GM18519 (cell line): ENCODE data around the gene ATXN1.

ENCODE experiments used
- ATAC-seq: cut with Tn5 transposase; IDR thresholded peaks from one replicate; pipeline ENCODE4 v1.9.1; 2021; ENCODE audit warnings: mild to moderate bottlenecking, moderate library complexity; ENCODE audit not compliant: unreplicated experiment, low FRiP score

Gene ATXN1

GRCh38 chr6:16594849-16595248, 166.4 kb downstream of the ATXN1 start:
- ATAC-seq, result no peak

- ATAC-seq, result no peak
These were observed 168.9 kb downstream of the ATXN1 start for GRCh38 chr6:16592223-16592911.

- peak; percentile 73 for ATAC-seq
These were observed 169.7 kb downstream of the ATXN1 start for GRCh38 chr6:16591396-16592222.

- no peak for ATAC-seq
These were observed 175.5 kb downstream of the ATXN1 start for GRCh38 chr6:16585805-16586204.

- ATAC-seq, result no peak
These were observed 178.0 kb downstream of the ATXN1 start for GRCh38 chr6:16583144-16583762.

GRCh38 chr6:16582446-16583143, 178.7 kb downstream of the ATXN1 start:
- ATAC-seq, result no peak

GRCh38 chr6:16578695-16579285, 182.5 kb downstream of the ATXN1 start:
- ATAC-seq, result no peak

- no peak for ATAC-seq
These were observed 184.6 kb downstream of the ATXN1 start for GRCh38 chr6:16576451-16577368.

- no peak for ATAC-seq
These were observed 185.6 kb downstream of the ATXN1 start for GRCh38 chr6:16575655-16576054.

GRCh38 chr6:16572943-16573342, 188.3 kb downstream of the ATXN1 start:
- ATAC-seq, result no peak

- ATAC-seq, result no peak
These were observed 188.9 kb downstream of the ATXN1 start for GRCh38 chr6:16572317-16572716.

GRCh38 chr6:16570946-16571345, 190.3 kb downstream of the ATXN1 start:
- no peak for ATAC-seq

- ATAC-seq, result no peak
These were observed 191.1 kb downstream of the ATXN1 start for GRCh38 chr6:16570221-16570553.

- ATAC-seq, result no peak
These were observed 193.1 kb downstream of the ATXN1 start for GRCh38 chr6:16568128-16568527.

GRCh38 chr6:16567071-16567470, 194.2 kb downstream of the ATXN1 start:
- no peak for ATAC-seq

- no peak for ATAC-seq
These were observed 196.8 kb downstream of the ATXN1 start for GRCh38 chr6:16564436-16564835.

- no peak for ATAC-seq
These were observed 197.5 kb downstream of the ATXN1 start for GRCh38 chr6:16563628-16564240.

GRCh38 chr6:16562498-16562897, 198.8 kb downstream of the ATXN1 start:
- ATAC-seq, result no peak

GRCh38 chr6:16559071-16559470, 202.2 kb downstream of the ATXN1 start:
- no peak for ATAC-seq
